Fibroblast of villous mesenchyme (primary cell): ENCODE data around the gene RPS15. TPM values are rescaled to one million over a fixed set of nuclear protein-coding genes. Genes with fewer than 3 reads are reported as not detected.

ENCODE experiments used
- DNase-seq: peaks from one replicate; pipeline ENCODE4 v3.0.0-alpha.2; 2010; ENCODE audit warnings: low read depth
- H3K4me3 ChIP-seq: 2 replicates; pipeline ENCODE4 v1.5.1; 2011; ENCODE audit warnings: low read depth, mild to moderate bottlenecking, low read length
- CTCF ChIP-seq: IDR thresholded peaks from 2 replicates; pipeline ENCODE4 v1.5.1; 2012; ENCODE audit warnings: low read depth, mild to moderate bottlenecking, low read length; ENCODE audit not compliant: insufficient read depth
- total RNA-seq: library from RNA; depleted of rRNA; stranded (reverse); fragments of >200 nt; gene quantifications from 2 replicates; pipeline ENCODE4 v1.2.3, GENCODE V29; 2012

The RPS15 gene
- total RNA-seq, 1 donor, result 346 TPM

GRCh38 chr19:1455336-1456120 is 17.3 kb downstream of the RPS15 start:
- no peak for TF ChIP-seq CTCF
- DNase-seq, result peak; percentile 49
- no peak overlapping the region for H3K4me3 ChIP-seq

- no peak overlapping the region for H3K4me3 ChIP-seq
- TF ChIP-seq CTCF, result no peak
- no peak for DNase-seq
Observed at GRCh38 chr19:1456121-1456900, 18.1 kb downstream of the RPS15 start.

- H3K4me3 ChIP-seq, result no peak overlapping the region
- TF ChIP-seq CTCF, result no peak
- DNase-seq, result no peak
Observed at GRCh38 chr19:1457031-1457739, 19.0 kb downstream of the RPS15 start.

GRCh38 chr19:1457892-1458291 is 19.7 kb downstream of the RPS15 start:
- TF ChIP-seq CTCF, result no peak
- no peak overlapping the region for H3K4me3 ChIP-seq
- DNase-seq, result no peak

GRCh38 chr19:1459479-1459878 is 21.3 kb downstream of the RPS15 start:
- no peak for TF ChIP-seq CTCF
- DNase-seq, result no peak
- H3K4me3 ChIP-seq, result no peak overlapping the region

- no peak for DNase-seq
- TF ChIP-seq CTCF, result no peak
- H3K4me3 ChIP-seq, result no peak overlapping the region
Observed at GRCh38 chr19:1460033-1460995, 22.1 kb downstream of the RPS15 start.
